HK-2 (cell line): Measurements from ENCODE around the gene FAU.
A peak's percentile ranks its signal among the peaks of the same experiment; 100 is the strongest.

ENCODE experiments used
- DNase-seq: peaks from one replicate; pipeline ENCODE4 v3.0.0-alpha.2; 2018; ENCODE audit not compliant: unreplicated experiment

Gene FAU

DNA sequence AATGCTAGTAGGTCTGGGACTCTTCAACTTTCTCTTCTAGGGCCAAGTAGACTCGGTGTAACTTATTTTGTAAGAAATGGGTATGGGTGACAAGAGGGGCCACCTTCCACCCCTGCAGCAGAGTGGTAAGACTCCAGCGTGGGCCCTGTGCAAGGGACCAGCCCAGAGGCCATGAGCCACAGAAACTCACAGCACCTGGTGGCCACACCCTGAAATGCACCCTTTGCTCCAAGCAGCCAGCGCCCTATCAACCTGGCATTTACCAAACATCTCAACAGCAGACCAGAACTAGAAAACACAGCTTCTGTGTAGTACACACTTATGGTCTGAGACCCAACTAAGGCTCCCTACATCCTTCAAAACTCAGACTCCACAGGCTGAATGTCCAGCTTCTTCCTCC is 43.8 kb downstream of the FAU start:
- DNase-seq: peak; percentile 20

DNA sequence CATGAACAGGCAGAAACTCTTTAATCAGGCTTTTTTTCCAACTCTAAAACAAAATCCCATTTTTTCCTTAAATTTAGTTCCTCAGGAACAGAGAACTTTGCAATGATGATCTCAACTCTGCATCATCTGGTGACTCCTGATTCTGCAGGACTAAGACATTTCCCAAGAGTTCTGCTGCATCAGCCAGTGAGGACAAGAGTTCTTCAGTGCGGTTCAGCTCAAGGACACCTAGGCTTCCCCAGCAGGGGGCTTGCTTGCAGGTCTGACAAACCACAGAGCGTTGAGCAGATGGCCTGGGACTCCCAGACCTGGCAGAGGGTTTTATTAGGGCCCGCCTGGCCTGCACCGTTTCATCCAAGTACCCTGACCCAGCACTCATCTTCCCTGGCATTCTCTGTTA is 44.5 kb downstream of the FAU start:
- DNase-seq: no peak

DNA sequence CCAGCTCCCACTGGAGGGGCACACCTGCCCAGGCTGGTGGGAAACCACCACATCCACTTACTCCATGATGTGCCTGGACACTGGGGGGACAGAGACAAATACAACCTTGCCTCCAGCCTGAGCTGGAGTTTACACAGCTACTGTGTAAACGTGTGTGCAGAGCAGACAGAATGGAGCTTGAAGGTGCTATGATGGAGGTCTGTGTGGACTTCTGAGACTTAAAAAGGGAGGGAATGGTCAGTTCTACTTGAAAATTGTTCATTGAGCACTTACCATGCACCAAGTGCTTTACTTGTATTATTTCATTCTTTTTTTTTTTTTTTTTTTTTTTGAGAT is 49.3 kb downstream of the FAU start:
- no peak for DNase-seq

DNA sequence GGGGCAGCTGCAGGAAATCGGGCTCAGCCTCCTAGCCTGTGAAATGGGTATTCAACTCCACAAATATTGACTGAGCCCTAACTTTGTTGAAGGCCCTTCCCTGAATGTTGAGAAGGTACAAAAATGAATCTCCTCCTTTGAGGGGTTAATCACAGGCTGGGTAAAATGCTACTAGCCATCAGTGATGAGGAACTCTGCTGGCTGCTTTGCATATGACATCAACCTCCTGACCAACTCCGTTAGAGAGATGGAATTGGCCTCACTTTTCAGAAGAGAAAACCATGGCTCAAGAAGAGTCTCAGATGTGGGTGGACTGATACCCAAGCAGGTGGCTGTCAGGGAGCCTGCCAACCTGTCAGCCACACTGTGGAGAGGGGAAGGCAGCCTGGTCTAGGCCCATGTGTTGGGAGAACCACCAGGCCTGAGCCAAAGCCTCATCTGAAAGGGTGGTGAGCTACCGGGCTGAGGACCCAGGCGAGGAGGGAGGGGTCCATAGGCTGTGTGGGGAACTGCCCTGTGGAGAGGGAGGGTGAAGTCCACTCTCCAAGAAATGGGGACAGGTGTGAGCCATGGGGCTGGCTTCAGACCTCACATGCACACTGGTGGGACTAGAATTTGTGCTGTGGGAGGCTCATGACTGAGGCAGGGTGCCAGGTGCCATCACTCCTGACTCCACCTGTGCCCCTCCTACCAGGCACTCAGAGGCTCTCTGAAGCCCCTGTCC is 49.9 kb downstream of the FAU start:
- DNase-seq: no peak
